Activated CD8-positive, alpha-beta memory T cell treated with anti-CD3 and anti-CD28 coated beads, Interleukin-2, amount 50 U/mL, for 4 hours (primary cell): Measurements from ENCODE around the gene MAD1L1.
"Not testable (repeated sequence)": the region's sequence is repeated elsewhere in the genome, so short reads cannot be mapped to it uniquely, and the experiment has no call there.

Experiments
- DNase-seq: peaks from one replicate; pipeline ENCODE4 v3.0.0-alpha.2; 2020

Gene MAD1L1

GRCh38 chr7:1843271-1843861 lies 389.4 kb downstream of the MAD1L1 start:
- DNase-seq, result no peak

GRCh38 chr7:1842321-1843221 lies 390.2 kb downstream of the MAD1L1 start:
- peak; percentile 12 for DNase-seq

- not testable (repeated sequence) for DNase-seq
These were observed 391.3 kb downstream of the MAD1L1 start for GRCh38 chr7:1841286-1842021.

GRCh38 chr7:1840744-1841143 lies 392.0 kb downstream of the MAD1L1 start:
- peak; percentile 11 for DNase-seq

- peak; percentile 12 for DNase-seq
These were observed 393.0 kb downstream of the MAD1L1 start for GRCh38 chr7:1839701-1840100.

GRCh38 chr7:1838911-1839531 lies 393.7 kb downstream of the MAD1L1 start:
- DNase-seq, result not testable (repeated sequence)

- DNase-seq, result not testable (repeated sequence)
These were observed 394.2 kb downstream of the MAD1L1 start for GRCh38 chr7:1838544-1838872.

GRCh38 chr7:1837696-1838543 lies 394.8 kb downstream of the MAD1L1 start:
- not testable (repeated sequence) for DNase-seq

- DNase-seq, result not testable (repeated sequence)
These were observed 400.7 kb downstream of the MAD1L1 start for GRCh38 chr7:1831933-1832535.

GRCh38 chr7:1831471-1831870 lies 401.3 kb downstream of the MAD1L1 start:
- DNase-seq, result not testable (repeated sequence)

GRCh38 chr7:1829668-1830067 lies 403.1 kb downstream of the MAD1L1 start:
- not testable (repeated sequence) for DNase-seq

- DNase-seq, result no peak
These were observed 403.6 kb downstream of the MAD1L1 start for GRCh38 chr7:1829111-1829510.

GRCh38 chr7:1828170-1828569 lies 404.6 kb downstream of the MAD1L1 start:
- DNase-seq, result not testable (repeated sequence)

GRCh38 chr7:1827521-1827981 lies 405.2 kb downstream of the MAD1L1 start:
- peak; percentile 11 for DNase-seq

- DNase-seq, result not testable (repeated sequence)
These were observed 405.8 kb downstream of the MAD1L1 start for GRCh38 chr7:1826931-1827330.

- DNase-seq, result no peak
These were observed 406.6 kb downstream of the MAD1L1 start for GRCh38 chr7:1825897-1826741.

GRCh38 chr7:1825647-1825896 lies 407.2 kb downstream of the MAD1L1 start:
- DNase-seq, result not testable (repeated sequence)

GRCh38 chr7:1824882-1825646 lies 407.7 kb downstream of the MAD1L1 start:
- DNase-seq, result not testable (repeated sequence)

- DNase-seq, result peak; percentile 56
These were observed 408.4 kb downstream of the MAD1L1 start for GRCh38 chr7:1824151-1824881.
